ENCODE measurements around the gene DKK3. TPM values are rescaled to one million over a fixed set of nuclear protein-coding genes. Genes with fewer than 3 reads are reported as not detected.

The DKK3 gene
- polyA plus RNA-seq, 3 donors: not detected

GRCh38 chr11:11949482-11949881, 58.9 kb downstream of the DKK3 start:
- intact Hi-C loops (cut with micrococcal nuclease): no loop called here
- no peak overlapping the region for H3K4me2 ChIP-seq (replicated peaks; ENCODE audit: extremely low read depth, low read length, poor library complexity, severe bottlenecking)
- Mint-ChIP-seq H3K4me3 (no peak overlapping the region), H3K27ac (no peak overlapping the region), H3K27me3 (ENCODE audit: low read depth in 3 of 3) (peaks cover 0 to 2% (median 0%) of the 10 kb centered on the region in 3 donors), H3K4me1 (no peaks in the 10 kb centered on the region), H3K36me3 (peaks cover 77 to 78% of the 10 kb centered on the region in 2 donors), H3K9me3 (no peaks in the 10 kb centered on the region)
- H3K4me1 ChIP-seq (ENCODE audit: control insufficient read depth in 1 of 2, insufficient read depth in 2 of 2, low read length in 2 of 2): no peaks in the 10 kb centered on the region
- no peak overlapping the region for H3K9ac ChIP-seq (ENCODE audit: insufficient read depth, low read length, poor library complexity, severe bottlenecking)
- H3K27me3 ChIP-seq (ENCODE audit: control insufficient read depth in 2 of 2, insufficient read depth in 2 of 2, low read length in 2 of 2): no peaks in the 10 kb centered on the region
- H3K9me3 ChIP-seq (replicated peaks in 1 of 2; ENCODE audit: control insufficient read depth in 1 of 2, insufficient read depth in 1 of 2, low read length in 2 of 2): no peaks in the 10 kb centered on the region
- H3K4me3 ChIP-seq (replicated peaks in 1 of 3; ENCODE audit: low read depth in 2 of 3, low read length in 3 of 3): no peak overlapping the region
- TF ChIP-seq CTCF (IDR thresholded peaks at IDR 0.05): no peak
- H3K36me3 ChIP-seq (replicated peaks in 1 of 2; ENCODE audit: control insufficient read depth in 1 of 2, insufficient read depth in 2 of 2, low read length in 2 of 2): peaks cover 83 to 99% of the 10 kb centered on the region in 2 donors
- H2AFZ ChIP-seq (ENCODE audit: insufficient read depth, low read depth, low read length, poor library complexity, severe bottlenecking): no peak overlapping the region
- DNase-seq: no peak
- H3K27ac ChIP-seq (ENCODE audit: low read depth in 1 of 2, low read length in 2 of 2): no peak overlapping the region
- H4K20me1 ChIP-seq (ENCODE audit: insufficient read depth, low read length): no peaks in the 10 kb centered on the region
- H3K79me2 ChIP-seq (ENCODE audit: insufficient read depth, low read length): no peaks in the 10 kb centered on the region

DNA sequence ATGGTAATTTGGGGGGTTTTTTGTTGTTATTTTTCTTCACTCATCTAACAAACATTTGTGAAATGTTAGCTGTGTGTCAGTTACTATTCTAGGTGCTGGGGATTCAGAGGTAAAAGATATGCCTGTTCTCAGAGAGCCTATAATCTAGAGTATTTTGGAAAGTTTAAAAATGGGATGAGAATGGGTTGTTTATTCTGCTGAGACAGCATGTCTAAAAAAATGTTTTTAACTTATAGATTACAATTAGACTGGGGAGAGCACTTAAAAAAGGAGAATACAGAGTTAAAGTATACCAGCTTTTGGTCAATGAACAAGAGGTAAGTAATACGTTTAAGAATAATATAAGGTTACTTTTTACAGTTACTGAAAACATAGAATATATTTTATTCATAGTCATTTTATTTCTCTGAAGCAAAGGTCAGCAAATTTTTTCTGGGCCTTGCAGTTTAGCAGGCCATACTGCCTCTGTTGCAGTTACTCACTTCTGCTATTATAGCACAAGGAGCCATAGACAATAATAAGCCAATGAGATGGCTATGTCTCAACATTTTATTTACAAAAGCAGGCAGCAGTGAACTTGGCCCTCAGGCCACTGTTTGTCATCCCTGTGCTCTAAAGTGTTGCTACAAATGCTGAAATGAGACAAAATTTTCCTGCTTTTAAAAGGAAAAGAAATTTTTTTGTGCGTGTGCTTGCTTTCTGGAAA, 60.0 kb downstream of the DKK3 start:
- H2AFZ ChIP-seq (ENCODE audit: insufficient read depth, low read depth, low read length, poor library complexity, severe bottlenecking): no peak overlapping the region
- H3K4me1 Mint-ChIP-seq: no peaks in the 10 kb centered on the region
- H3K4me2 ChIP-seq (replicated peaks; ENCODE audit: extremely low read depth, low read length, poor library complexity, severe bottlenecking): no peak overlapping the region
- H3K27me3 Mint-ChIP-seq (ENCODE audit: low read depth in 3 of 3): peaks cover 0 to 2% (median 0%) of the 10 kb centered on the region in 3 donors
- no peaks in the 10 kb centered on the region for H3K9me3 Mint-ChIP-seq
- no peak overlapping the region for H3K27ac Mint-ChIP-seq
- no peaks in the 10 kb centered on the region for H3K9me3 ChIP-seq (replicated peaks in 1 of 2; ENCODE audit: control insufficient read depth in 1 of 2, insufficient read depth in 1 of 2, low read length in 2 of 2)
- no peak for TF ChIP-seq CTCF (IDR thresholded peaks at IDR 0.05)
- H3K27me3 ChIP-seq (ENCODE audit: control insufficient read depth in 2 of 2, insufficient read depth in 2 of 2, low read length in 2 of 2): no peaks in the 10 kb centered on the region
- intact Hi-C loops (cut with micrococcal nuclease): no loop called here
- H3K9ac ChIP-seq (ENCODE audit: insufficient read depth, low read length, poor library complexity, severe bottlenecking): no peak overlapping the region
- H3K4me3 ChIP-seq (replicated peaks in 1 of 3; ENCODE audit: low read depth in 2 of 3, low read length in 3 of 3): no peak overlapping the region
- no CpG with 5 or more reads among the region's 2 CpGs for WGBS (ENCODE audit: insufficient coverage)
- no peaks in the 10 kb centered on the region for H4K20me1 ChIP-seq (ENCODE audit: insufficient read depth, low read length)
- no peaks in the 10 kb centered on the region for H3K4me1 ChIP-seq (ENCODE audit: control insufficient read depth in 1 of 2, insufficient read depth in 2 of 2, low read length in 2 of 2)
- H3K79me2 ChIP-seq (ENCODE audit: insufficient read depth, low read length): no peaks in the 10 kb centered on the region
- no peak for DNase-seq
- H3K27ac ChIP-seq (ENCODE audit: low read depth in 1 of 2, low read length in 2 of 2): no peak overlapping the region
- peaks cover 82 to 99% of the 10 kb centered on the region in 2 donors for H3K36me3 ChIP-seq (replicated peaks in 1 of 2; ENCODE audit: control insufficient read depth in 1 of 2, insufficient read depth in 2 of 2, low read length in 2 of 2)
- no peak overlapping the region for H3K4me3 Mint-ChIP-seq
- H3K36me3 Mint-ChIP-seq: peaks cover 74 to 75% of the 10 kb centered on the region in 2 donors
